Caco-2 (cell line): ENCODE data around the gene LRRC4C. TPM values are rescaled to one million over a fixed set of nuclear protein-coding genes. Genes with fewer than 3 reads are reported as not detected.

Source experiments
- BruUV-seq: library from RNA; stranded (reverse); fragments of 400-500 nt; replicated peaks from 2 replicates; lab custom pipeline; 2021; lab: Mats Ljungman, UMichigan
- CTCF ChIA-PET: fragments of 300-600 bp; sonication (Branson Sonifier 250); formaldehyde crosslinking; loops from one replicate; lab custom pipeline; 2022; ENCODE audit warnings: antibody characterized with exemption; lab: Charles Lee
- POLR2A ChIA-PET: fragments of 300-600 bp; sonication (Branson Sonifier 250); formaldehyde crosslinking; loops from one replicate; lab custom pipeline; 2022; ENCODE audit warnings: antibody characterized with exemption; lab: Charles Lee
- DNase-seq, 2 experiments: peaks; one replicate each; pipeline versions ENCODE4 v3.0.0 to v3.0.0-alpha.2; 2020 to 2022
- H3K27me3 ChIP-seq: replicated peaks from 2 replicates; pipeline ENCODE4 v1.6.0; 2011; ENCODE audit warnings: low read length; ENCODE audit not compliant: control insufficient read depth, insufficient read depth
- H3K36me3 ChIP-seq: 2 replicates; pipeline ENCODE4 v1.5.1; 2011; ENCODE audit warnings: low read length; ENCODE audit not compliant: control insufficient read depth, insufficient read depth
- H3K4me1 ChIP-seq: fragments of 250-450 bp; sonication (Bioruptor Pico); 2 replicates; pipeline ENCODE4 v1.5.1; 2020; ENCODE audit warnings: mild to moderate bottlenecking
- H3K4me3 ChIP-seq: 2 replicates; pipeline ENCODE4 v1.5.1; 2011; ENCODE audit warnings: low read depth, mild to moderate bottlenecking, control low read depth, low read length
- H3K9me3 ChIP-seq: fragments of 250-450 bp; sonication (Bioruptor Pico); 2 replicates; pipeline ENCODE4 v1.5.1; 2020; ENCODE audit warnings: mild to moderate bottlenecking, moderate library complexity
- H3K27ac Mint-ChIP-seq: one replicate; pipeline ENCODE4 v1.8.0; 2022; ENCODE audit warnings: mixed read lengths; ENCODE audit not compliant: unreplicated experiment
- H3K27me3 Mint-ChIP-seq: one replicate; pipeline ENCODE4 v1.8.0; 2022; ENCODE audit warnings: mixed read lengths; ENCODE audit not compliant: insufficient read depth, unreplicated experiment
- H3K36me3 Mint-ChIP-seq: one replicate; pipeline ENCODE4 v1.8.0; 2022; ENCODE audit warnings: mild to moderate bottlenecking, mixed read lengths; ENCODE audit not compliant: insufficient read depth, unreplicated experiment
- H3K4me1 Mint-ChIP-seq: one replicate; pipeline ENCODE4 v1.8.0; 2022; ENCODE audit warnings: low read depth, mixed read lengths; ENCODE audit not compliant: unreplicated experiment
- H3K4me3 Mint-ChIP-seq: one replicate; pipeline ENCODE4 v1.8.0; 2022; ENCODE audit warnings: mild to moderate bottlenecking, moderate library complexity, mixed read lengths; ENCODE audit not compliant: unreplicated experiment
- H3K9me3 Mint-ChIP-seq: one replicate; pipeline ENCODE4 v1.8.0; 2022; ENCODE audit warnings: mixed read lengths; ENCODE audit not compliant: unreplicated experiment
- intact Hi-C: fragments of 100-400 bp; cut with micrococcal nuclease; formaldehyde crosslinking; loops from one replicate; pipeline ENCODE4 v1.10.0; 2022; ENCODE audit not compliant: unreplicated experiment
- total RNA-seq: library from RNA; stranded (reverse); gene quantifications from 2 replicates; pipeline ENCODE4 v1.2.3, GENCODE V29; 2022
- TF ChIP-seq, protein P1 (sequence below), 2 experiments: fragments of 200-600 bp in 1 of 2; IDR thresholded peaks; 1 replicate in 1 of 2; 2 replicates in 1 of 2; pipeline versions ENCODE4 v1.5.1 to v1.8.0; 2011 to 2022; ENCODE audit warnings: antibody characterized with exemption in 1 of 2, control low read depth in 1 of 2, inconsistent platforms in 1 of 2, low read depth in 1 of 2, low read length in 1 of 2, mild to moderate bottlenecking in 1 of 2, moderate library complexity in 1 of 2; ENCODE audit not compliant: insufficient read depth in 1 of 2, severe bottlenecking in 1 of 2, unreplicated experiment in 1 of 2

Gene LRRC4C
- total RNA-seq, 1 experiment from 2014 or later, result not detected

GRCh38 chr11:40291741-40292140 lies 1167.7 kb downstream of the LRRC4C start:
- intact Hi-C loops, result loop anchor here (5.0 kb wide), 1 partner anchor 1499 kb away; no protein-coding TSS in a partner anchor
- TF ChIP-seq, protein P1, sequence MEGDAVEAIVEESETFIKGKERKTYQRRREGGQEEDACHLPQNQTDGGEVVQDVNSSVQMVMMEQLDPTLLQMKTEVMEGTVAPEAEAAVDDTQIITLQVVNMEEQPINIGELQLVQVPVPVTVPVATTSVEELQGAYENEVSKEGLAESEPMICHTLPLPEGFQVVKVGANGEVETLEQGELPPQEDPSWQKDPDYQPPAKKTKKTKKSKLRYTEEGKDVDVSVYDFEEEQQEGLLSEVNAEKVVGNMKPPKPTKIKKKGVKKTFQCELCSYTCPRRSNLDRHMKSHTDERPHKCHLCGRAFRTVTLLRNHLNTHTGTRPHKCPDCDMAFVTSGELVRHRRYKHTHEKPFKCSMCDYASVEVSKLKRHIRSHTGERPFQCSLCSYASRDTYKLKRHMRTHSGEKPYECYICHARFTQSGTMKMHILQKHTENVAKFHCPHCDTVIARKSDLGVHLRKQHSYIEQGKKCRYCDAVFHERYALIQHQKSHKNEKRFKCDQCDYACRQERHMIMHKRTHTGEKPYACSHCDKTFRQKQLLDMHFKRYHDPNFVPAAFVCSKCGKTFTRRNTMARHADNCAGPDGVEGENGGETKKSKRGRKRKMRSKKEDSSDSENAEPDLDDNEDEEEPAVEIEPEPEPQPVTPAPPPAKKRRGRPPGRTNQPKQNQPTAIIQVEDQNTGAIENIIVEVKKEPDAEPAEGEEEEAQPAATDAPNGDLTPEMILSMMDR (IDR thresholded peaks at IDR 0.05; ENCODE audit: insufficient read depth in 1 of 2, low read depth in 1 of 2, low read length in 1 of 2, severe bottlenecking in 1 of 2, unreplicated experiment in 1 of 2), result no peak
- H3K27me3 ChIP-seq, result no peaks in the 10 kb centered on the region; the same call in 1 of the 2 replicates
- CTCF ChIA-PET, result interaction anchor here (0.7 kb wide), 1 partner anchor 203 kb away, joined by 5 read pairs; no protein-coding TSS in a partner anchor
- Mint-ChIP-seq H3K27ac (no peak overlapping the region), H3K36me3 (no peaks in the 10 kb centered on the region), H3K4me3 (no peak overlapping the region), H3K4me1 (peaks cover 10% of the 10 kb centered on the region), H3K27me3 (peaks cover 12% of the 10 kb centered on the region), H3K9me3 (no peaks in the 10 kb centered on the region)
- no peaks in the 10 kb centered on the region for H3K4me1 ChIP-seq
- H3K4me3 ChIP-seq, result no peak overlapping the region
- no peak for DNase-seq
- no peaks in the 10 kb centered on the region for H3K36me3 ChIP-seq
- POLR2A ChIA-PET, result no interaction called here
- BruUV-seq, result no TSS peak
- H3K9me3 ChIP-seq, result no peaks in the 10 kb centered on the region

GRCh38 chr11:40291329-40291728 lies 1168.1 kb downstream of the LRRC4C start:
- Histone ChIP-seq H3K36me3 (no peaks in the 10 kb centered on the region), H3K27me3 (no peaks in the 10 kb centered on the region), H3K4me1 (no peaks in the 10 kb centered on the region), H3K4me3 (no peak overlapping the region), H3K9me3 (no peaks in the 10 kb centered on the region)
- TF ChIP-seq, protein P1 (IDR thresholded peaks at IDR 0.05; ENCODE audit: insufficient read depth in 1 of 2, low read depth in 1 of 2, low read length in 1 of 2, severe bottlenecking in 1 of 2, unreplicated experiment in 1 of 2), result no peak
- no peak for DNase-seq
- Mint-ChIP-seq H3K27me3 (peaks cover 12% of the 10 kb centered on the region), H3K4me3 (no peak overlapping the region), H3K9me3 (no peaks in the 10 kb centered on the region), H3K36me3 (no peaks in the 10 kb centered on the region), H3K4me1 (peaks cover 10% of the 10 kb centered on the region), H3K27ac (no peak overlapping the region)
- intact Hi-C loops, result loop anchor here (5.0 kb wide), 1 partner anchor 1499 kb away; no protein-coding TSS in a partner anchor
- POLR2A ChIA-PET, result no interaction called here
- CTCF ChIA-PET, result interaction anchor here (0.7 kb wide), 1 partner anchor 203 kb away, joined by 5 read pairs; no protein-coding TSS in a partner anchor
- no TSS peak for BruUV-seq

DNA sequence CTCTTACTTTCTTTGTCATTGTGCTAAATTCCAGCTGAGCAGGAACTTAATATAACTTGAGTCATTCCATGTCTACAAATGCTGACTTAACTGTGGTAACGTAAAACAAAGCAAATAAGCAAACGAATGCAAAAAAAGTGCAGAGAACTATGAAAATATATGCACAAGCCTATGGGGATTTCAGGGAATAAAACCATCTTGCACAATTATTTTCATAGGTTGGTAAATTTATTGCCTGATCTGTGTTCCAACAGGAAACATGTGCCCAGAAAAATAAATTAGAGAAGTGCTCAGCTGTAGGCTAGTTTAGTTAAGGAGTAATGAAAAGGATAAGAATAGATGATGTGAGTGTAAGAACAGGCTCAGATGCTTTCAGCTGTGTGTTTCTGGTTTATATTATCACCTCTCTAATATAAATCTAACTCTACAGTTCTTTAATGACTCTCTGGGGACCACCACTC lies 1169.3 kb downstream of the LRRC4C start:
- Histone ChIP-seq H3K4me1 (no peaks in the 10 kb centered on the region), H3K27me3 (no peaks in the 10 kb centered on the region), H3K4me3 (no peak overlapping the region), H3K36me3 (no peaks in the 10 kb centered on the region), H3K9me3 (no peaks in the 10 kb centered on the region)
- TF ChIP-seq, protein P1 (IDR thresholded peaks at IDR 0.05; ENCODE audit: insufficient read depth in 1 of 2, low read depth in 1 of 2, low read length in 1 of 2, severe bottlenecking in 1 of 2, unreplicated experiment in 1 of 2), result no peak
- intact Hi-C loops, result loop anchor here (5.0 kb wide), 1 partner anchor 1498 kb away; no protein-coding TSS in a partner anchor
- Mint-ChIP-seq H3K27me3 (peaks cover 12% of the 10 kb centered on the region), H3K9me3 (no peaks in the 10 kb centered on the region), H3K36me3 (no peaks in the 10 kb centered on the region), H3K4me1 (peaks cover 10% of the 10 kb centered on the region), H3K27ac (no peak overlapping the region), H3K4me3 (no peak overlapping the region)
- no TSS peak for BruUV-seq
- CTCF ChIA-PET, result no interaction called here
- POLR2A ChIA-PET, result no interaction called here
- no peak for DNase-seq
